Aorta (tissue), 5 donors: ENCODE data around the gene RCOR2. TPM values are rescaled to one million over a fixed set of nuclear protein-coding genes. Genes with fewer than 3 reads are reported as not detected.
A peak's percentile ranks its signal among the peaks of the same experiment; 100 is the strongest.

Experiments
- ATAC-seq: fragments of 200-7000 bp; cut with Tn5 transposase; one replicate; pipeline ENCODE4 v1.9.1; 2022; ENCODE audit warnings: moderate library complexity; ENCODE audit not compliant: low FRiP score
- DNase-seq, 2 donors: peaks; one replicate each; pipeline ENCODE4 v3.0.0-alpha.2; 2020
- H3K27ac ChIP-seq, 2 donors: one replicate each; pipeline ENCODE4 v1.5.1; 2013; ENCODE audit warnings: low read length in 2 of 2, mild to moderate bottlenecking in 2 of 2, moderate library complexity in 2 of 2, control low read depth in 1 of 2, inconsistent platforms in 1 of 2, low read depth in 1 of 2
- H3K27me3 ChIP-seq, 2 donors: one replicate each; pipeline ENCODE4 v1.6.1; 2013; ENCODE audit warnings: control low read depth in 1 of 2, low read length in 1 of 2, mild to moderate bottlenecking in 1 of 2, moderate library complexity in 1 of 2; ENCODE audit not compliant: insufficient read depth in 2 of 2, control insufficient read depth in 1 of 2
- H3K36me3 ChIP-seq, 2 donors: one replicate each; pipeline ENCODE4 v1.6.1; 2013; ENCODE audit warnings: control low read depth in 1 of 2, low read length in 1 of 2, mild to moderate bottlenecking in 1 of 2; ENCODE audit not compliant: insufficient read depth in 2 of 2, control insufficient read depth in 1 of 2
- H3K4me1 ChIP-seq, 2 donors: one replicate each; pipeline ENCODE4 v1.6.1; 2013; ENCODE audit warnings: low read length in 2 of 2, control low read depth in 1 of 2, mild to moderate bottlenecking in 1 of 2, moderate library complexity in 1 of 2; ENCODE audit not compliant: insufficient read depth in 2 of 2, control insufficient read depth in 1 of 2
- H3K4me3 ChIP-seq, 2 donors: one replicate each; pipeline ENCODE4 v1.5.1; 2013; ENCODE audit warnings: low read length in 2 of 2, control low read depth in 1 of 2, mild to moderate bottlenecking in 1 of 2
- H3K9me3 ChIP-seq: one replicate; pipeline ENCODE4 v1.6.1; 2013; ENCODE audit warnings: mild to moderate bottlenecking, low read length; ENCODE audit not compliant: control insufficient read depth
- WGBS, 2 donors: extraction: QIAGEN DNeasy Blood & Tissue Kit; methylation state at CpG; one replicate each; pipeline ENCODE4 v1.1.7; 2013; 5-methylcytosine and 5-hydroxymethylcytosine counted together
- intact Hi-C, 2 donors: fragments of 100-400 bp; cut with DNase I; formaldehyde crosslinking; loops; one replicate each; pipeline versions ENCODE4 v1.14.2 to v1.15.0; 2022
- polyA plus RNA-seq, 2 donors: library from polyadenylated mRNA; stranded (reverse); fragments of 200-250 nt; gene quantifications; one replicate each; pipeline ENCODE4 v1.2.3, GENCODE V29; 2013
- total RNA-seq, 2 donors: library from RNA; stranded (reverse); fragmentation: NEBNext Ultra II Directional; extraction: Animal tissue kit (Norgen Biotek cat#: 25700); gene quantifications; one replicate each; pipeline ENCODE4 v1.2.1, GENCODE V29; 2021
- donor health status: healthy with polysubstance abuse.
- donor health status: Bipolar disorder and iron deficiency.
- donor health status: DM: no; HTN: no; CAD: no.
- donor health status: DM: no; HTN: no; CAD: no.
- donor health status: DM: yes; HTN: yes; CAD: no.

RCOR2 gene
- total and polyA plus RNA-seq, 4 donors, result 0.63 to 4.8 (median 1.4) TPM

- H3K36me3 ChIP-seq, result peaks cover 2 to 3% of the 10 kb centered on the region in 2 donors
- no peaks in the 10 kb centered on the region for H3K27me3 ChIP-seq
- no peak overlapping the region for H3K27ac ChIP-seq
- ATAC-seq, result no peak
- H3K4me3 ChIP-seq, result no peak overlapping the region
- H3K9me3 ChIP-seq, result no peaks in the 10 kb centered on the region
- H3K4me1 ChIP-seq, result no peaks in the 10 kb centered on the region
- DNase-seq, result no peak
- intact Hi-C loops, result loop anchor here in 1 of 2 donors (5.0 kb wide), 1 partner anchor 41 kb away; no protein-coding TSS in a partner anchor
- WGBS, 2 donors, result 84 to 88% methylated on average over 7 of the region's 7 CpGs
Observed at GRCh38 chr11:63906585-63906984, 10.4 kb downstream of the RCOR2 start.

DNA sequence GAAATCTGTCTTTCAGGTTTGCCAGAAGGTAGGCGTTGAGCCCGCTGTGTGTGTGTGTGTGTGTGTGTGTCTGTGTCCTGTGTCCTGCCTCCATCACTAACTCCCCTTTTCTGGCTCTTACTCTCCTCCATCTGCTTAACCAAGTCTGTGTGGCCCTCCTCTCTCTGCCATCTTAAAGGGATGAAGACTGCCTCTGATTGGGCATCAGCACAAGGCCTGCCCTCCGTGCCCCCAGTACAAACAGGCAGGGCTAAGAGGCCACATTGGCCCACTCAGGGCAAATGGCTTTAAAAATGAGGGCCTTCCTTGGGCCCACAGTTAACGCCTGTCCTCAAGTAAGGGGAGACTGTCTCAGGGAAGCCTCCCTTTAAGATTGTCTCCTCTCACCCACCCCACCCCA lies 10.9 kb downstream of the RCOR2 start:
- H3K27me3 ChIP-seq, result no peaks in the 10 kb centered on the region
- 92 to 95% methylated on average over 4 of the region's 4 CpGs for WGBS, 2 donors
- ATAC-seq (no peak), DNase-seq (no peak)
- H3K4me3 ChIP-seq, result no peak overlapping the region
- intact Hi-C loops, result loop anchor here in 1 of 2 donors (5.0 kb wide), 1 partner anchor 41 kb away; no protein-coding TSS in a partner anchor
- H3K27ac ChIP-seq, result no peak overlapping the region
- H3K36me3 ChIP-seq, result peaks cover 2 to 3% of the 10 kb centered on the region in 2 donors
- no peaks in the 10 kb centered on the region for H3K9me3 ChIP-seq
- no peaks in the 10 kb centered on the region for H3K4me1 ChIP-seq

DNA sequence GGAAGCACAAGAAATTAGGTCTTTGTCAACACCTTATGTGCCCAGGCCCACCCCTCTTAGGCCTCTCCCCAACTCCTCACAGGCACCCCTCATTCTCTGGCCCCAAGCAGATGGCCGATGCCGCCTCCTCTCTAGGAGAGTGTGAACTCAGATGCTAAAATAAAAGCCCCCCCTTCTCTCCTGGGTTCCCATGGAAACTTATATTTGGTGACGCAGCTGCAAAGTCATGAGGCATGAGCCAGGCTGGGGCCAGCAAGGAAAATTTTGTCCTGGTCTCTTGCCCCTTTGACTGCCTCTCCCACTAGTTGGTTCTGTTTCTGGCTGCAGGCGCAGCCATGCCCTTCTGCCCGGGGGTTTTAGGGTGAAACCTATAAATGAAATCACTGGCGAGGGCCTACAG lies 11.8 kb downstream of the RCOR2 start:
- no peak for DNase-seq
- intact Hi-C loops, result loop anchor here in 1 of 2 donors (5.0 kb wide), 1 partner anchor 42 kb away; no protein-coding TSS in a partner anchor
- ATAC-seq, result no peak
- 31 to 34% methylated on average over 6 of the region's 6 CpGs for WGBS, 2 donors
- peaks cover 3 to 6% of the 10 kb centered on the region in 2 donors for H3K36me3 ChIP-seq
- H3K4me1 ChIP-seq, result no peaks in the 10 kb centered on the region
- no peak overlapping the region for H3K27ac ChIP-seq
- no peaks in the 10 kb centered on the region for H3K27me3 ChIP-seq
- no peaks in the 10 kb centered on the region for H3K9me3 ChIP-seq
- no peak overlapping the region for H3K4me3 ChIP-seq

- Histone ChIP-seq H3K4me1 (no peaks in the 10 kb centered on the region), H3K27me3 (no peaks in the 10 kb centered on the region), H3K9me3 (no peaks in the 10 kb centered on the region), H3K36me3 (peaks cover 6 to 9% of the 10 kb centered on the region in 2 donors), H3K4me3 (no peak overlapping the region), H3K27ac (peak overlapping the region in 1 of 2 donors; percentile 24)
- ATAC-seq (no peak), DNase-seq (peak in 1 of 2 donors; percentile 74)
- intact Hi-C loops, result loop anchor here in 1 of 2 donors (5.0 kb wide), 1 partner anchor 43 kb away; no protein-coding TSS in a partner anchor
- 88% methylated on average over 13 of the region's 13 CpGs for WGBS, 2 donors
Observed at GRCh38 chr11:63904743-63905142, 12.2 kb downstream of the RCOR2 start.

DNA sequence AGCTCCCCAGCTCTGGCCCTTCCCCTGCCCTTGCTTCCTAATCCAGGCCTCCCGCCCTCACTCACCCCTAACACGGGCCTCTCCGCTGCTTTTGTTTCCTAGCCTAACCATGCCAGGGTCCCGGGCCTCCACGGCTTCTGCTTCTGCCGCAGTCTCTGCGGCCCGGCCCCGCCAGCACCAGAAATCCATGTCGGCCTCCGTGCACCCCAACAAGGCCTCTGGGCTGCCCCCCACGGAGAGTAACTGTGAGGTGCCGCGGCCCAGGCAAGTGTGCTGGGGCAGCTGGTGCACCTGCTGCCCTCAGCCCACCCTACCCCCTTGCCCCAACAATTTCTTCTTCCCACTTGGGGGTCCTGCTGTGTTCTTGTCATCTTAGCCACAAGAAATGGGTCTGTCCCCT lies 13.1 kb downstream of the RCOR2 start:
- no peak for ATAC-seq
- no peaks in the 10 kb centered on the region for H3K9me3 ChIP-seq
- 90 to 95% methylated on average over 14 of the region's 14 CpGs for WGBS, 2 donors
- peaks cover 9 to 12% of the 10 kb centered on the region in 2 donors for H3K36me3 ChIP-seq
- intact Hi-C loops, result no loop called here
- no peaks in the 10 kb centered on the region for H3K27me3 ChIP-seq
- DNase-seq, result no peak
- no peak overlapping the region for H3K4me3 ChIP-seq
- no peaks in the 10 kb centered on the region for H3K4me1 ChIP-seq
- no peak overlapping the region for H3K27ac ChIP-seq

DNA sequence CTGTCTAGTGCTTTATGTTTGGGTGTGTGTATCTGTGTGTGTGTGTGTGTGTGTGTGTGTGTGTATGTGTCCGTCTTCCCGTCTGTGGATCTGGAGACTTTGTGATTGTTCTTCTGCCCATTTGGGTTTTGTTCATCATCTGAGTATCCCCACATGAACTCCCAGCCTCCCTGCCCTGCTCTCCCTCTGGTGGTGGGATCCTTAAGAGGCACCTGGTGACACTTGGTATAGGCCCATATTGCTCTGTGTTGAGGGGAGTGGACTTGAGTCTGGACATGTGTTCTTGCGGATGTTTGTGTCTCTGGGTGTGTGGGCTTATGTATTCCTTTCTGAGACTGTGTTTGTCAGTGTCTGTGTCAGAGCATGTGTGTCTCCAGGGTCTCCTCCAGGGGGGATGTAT lies 15.3 kb downstream of the RCOR2 start:
- DNase-seq, result no peak
- H3K27ac ChIP-seq, result no peak overlapping the region
- H3K4me3 ChIP-seq, result no peak overlapping the region
- no peaks in the 10 kb centered on the region for H3K4me1 ChIP-seq
- intact Hi-C loops, result no loop called here
- H3K27me3 ChIP-seq, result no peaks in the 10 kb centered on the region
- H3K9me3 ChIP-seq, result no peaks in the 10 kb centered on the region
- peaks cover 11 to 12% of the 10 kb centered on the region in 2 donors for H3K36me3 ChIP-seq
- WGBS, 2 donors, result 66% methylated on average over 3 of the region's 3 CpGs
- no peak for ATAC-seq

DNA sequence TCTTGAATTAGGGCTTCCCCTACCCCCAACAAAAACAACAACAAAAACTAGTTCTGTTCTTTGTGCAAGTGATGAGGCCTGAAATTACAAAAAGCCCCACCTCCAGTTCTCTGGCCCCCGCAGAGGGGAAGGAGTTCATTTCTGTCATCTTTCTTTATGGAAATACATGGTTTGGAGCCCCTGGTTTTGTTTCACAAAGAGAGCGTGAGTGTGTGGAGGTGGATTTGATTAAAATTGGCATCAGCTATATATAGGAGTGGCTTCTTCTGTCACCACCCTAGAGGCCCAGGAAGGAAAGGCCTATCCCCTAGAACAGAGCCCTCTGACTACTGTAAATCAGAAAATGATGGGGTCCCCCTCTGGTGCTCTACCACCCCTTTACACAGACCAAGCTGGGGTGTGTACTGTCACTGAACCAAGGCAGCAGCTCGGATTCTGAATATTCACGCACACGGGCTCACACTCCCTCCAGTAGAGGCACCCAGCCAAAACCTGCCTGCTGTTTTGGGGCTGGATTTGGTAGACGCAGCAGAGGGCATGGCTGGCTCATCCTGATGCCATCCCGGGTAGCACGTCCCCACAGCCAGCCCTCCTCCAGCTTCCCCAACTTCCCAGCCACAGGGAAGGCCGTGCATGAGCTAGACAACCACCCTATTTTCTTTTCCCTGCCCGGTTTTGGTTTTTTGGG lies 19.4 kb downstream of the RCOR2 start:
- H3K36me3 ChIP-seq, result peaks cover 11 to 12% of the 10 kb centered on the region in 2 donors
- intact Hi-C loops, result no loop called here
- DNase-seq, result no peak
- H3K4me1 ChIP-seq, result no peaks in the 10 kb centered on the region
- ATAC-seq, result no peak
- no peak overlapping the region for H3K27ac ChIP-seq
- no peak overlapping the region for H3K4me3 ChIP-seq
- H3K9me3 ChIP-seq, result no peaks in the 10 kb centered on the region
- H3K27me3 ChIP-seq, result no peaks in the 10 kb centered on the region
- 74 to 78% methylated on average over 10 of the region's 10 CpGs for WGBS, 2 donors

GRCh38 chr11:63896071-63896470 lies 20.9 kb downstream of the RCOR2 start:
- H3K4me3 ChIP-seq, result no peak overlapping the region
- ATAC-seq, result no peak
- no peaks in the 10 kb centered on the region for H3K27me3 ChIP-seq
- intact Hi-C loops, result no loop called here
- peaks cover 9 to 10% of the 10 kb centered on the region in 2 donors for H3K36me3 ChIP-seq
- WGBS, 2 donors, result 71 to 73% methylated on average over 4 of the region's 4 CpGs
- DNase-seq, result no peak
- H3K4me1 ChIP-seq, result no peaks in the 10 kb centered on the region
- H3K27ac ChIP-seq, result no peak overlapping the region
- no peaks in the 10 kb centered on the region for H3K9me3 ChIP-seq

DNA sequence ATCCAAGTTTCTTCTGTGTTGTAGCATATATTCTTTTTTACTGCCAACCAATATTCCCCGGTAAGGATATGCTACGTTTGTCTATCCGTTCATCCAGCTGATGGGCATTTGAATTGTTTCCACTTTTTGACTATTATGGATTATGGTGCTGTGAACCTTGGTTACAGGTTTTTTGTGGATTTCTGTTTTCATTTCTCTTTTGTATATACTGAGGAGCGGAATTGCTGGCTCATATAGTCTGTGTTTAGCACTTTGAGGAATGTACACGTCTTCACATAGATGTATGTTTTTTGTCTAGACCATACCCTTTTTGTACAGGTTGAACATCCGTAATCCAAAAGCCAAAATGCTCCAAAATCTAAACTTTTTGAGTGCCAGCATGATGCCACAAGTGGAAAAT lies 23.6 kb downstream of the RCOR2 start:
- DNase-seq, result no peak

More for the DNA sequence above, 23.6 kb downstream of the RCOR2 start:
- Histone ChIP-seq H3K27ac (no peak overlapping the region), H3K36me3 (peaks cover 0 to 3% of the 10 kb centered on the region in 2 donors), H3K4me3 (no peak overlapping the region), H3K9me3 (no peaks in the 10 kb centered on the region), H3K4me1 (no peaks in the 10 kb centered on the region), H3K27me3 (no peaks in the 10 kb centered on the region)
- intact Hi-C loops, result no loop called here
- 95 to 97% methylated on average over 6 of the region's 6 CpGs for WGBS, 2 donors
- no peak for ATAC-seq
